HEK293 (cell line): ENCODE measurements around the gene GLG1.
A peak's percentile ranks its signal among the peaks of the same experiment; 100 is the strongest.

Experiments used
- CTCF ChIP-seq: fragments of 450-650 bp; formaldehyde crosslinking; IDR thresholded peaks from 2 replicates; pipeline ENCODE4 v1.5.1; 2016; ENCODE audit warnings: missing biosample characterization, missing genetic modification characterization
- GLI4 ChIP-seq: fragments of 450-650 bp; formaldehyde crosslinking; IDR thresholded peaks from 2 replicates; pipeline ENCODE4 v1.5.1; 2016; ENCODE audit warnings: missing biosample characterization, missing genetic modification characterization
- GLIS2 ChIP-seq: fragments of 450-650 bp; formaldehyde crosslinking; IDR thresholded peaks from 2 replicates; pipeline ENCODE4 v1.5.1; 2016; ENCODE audit warnings: missing biosample characterization, missing genetic modification characterization
- MZF1 ChIP-seq: fragments of 450-650 bp; formaldehyde crosslinking; IDR thresholded peaks from 2 replicates; pipeline ENCODE4 v1.5.1; 2017; ENCODE audit warnings: missing biosample characterization, missing genetic modification characterization, borderline replicate concordance
- PRDM2 ChIP-seq: fragments of 450-650 bp; formaldehyde crosslinking; IDR thresholded peaks from 2 replicates; pipeline ENCODE4 v1.5.1; 2016; ENCODE audit warnings: missing biosample characterization, missing genetic modification characterization, borderline replicate concordance
- SP3 ChIP-seq: fragments of 450-650 bp; formaldehyde crosslinking; IDR thresholded peaks from 2 replicates; pipeline ENCODE4 v1.5.1; 2016; ENCODE audit warnings: missing biosample characterization, missing genetic modification characterization
- ZBTB1 ChIP-seq: fragments of 450-650 bp; formaldehyde crosslinking; IDR thresholded peaks from 2 replicates; pipeline ENCODE4 v1.5.1; 2016; ENCODE audit warnings: missing biosample characterization, missing genetic modification characterization
- ZBTB6 ChIP-seq: fragments of 450-650 bp; formaldehyde crosslinking; IDR thresholded peaks from 2 replicates; pipeline ENCODE4 v1.5.1; 2017; ENCODE audit warnings: missing biosample characterization, missing genetic modification characterization
- ZFHX2 ChIP-seq: fragments of 450-650 bp; formaldehyde crosslinking; conservative IDR thresholded peaks from 2 replicates; pipeline ENCODE4 v1.5.1; 2016; ENCODE audit warnings: missing biosample characterization, missing genetic modification characterization
- ZFP3 ChIP-seq: fragments of 450-650 bp; formaldehyde crosslinking; IDR thresholded peaks from 2 replicates; pipeline ENCODE4 v1.5.1; 2016; ENCODE audit warnings: low read depth, missing biosample characterization, missing genetic modification characterization
- ZFP41 ChIP-seq: fragments of 450-650 bp; formaldehyde crosslinking; IDR thresholded peaks from 2 replicates; pipeline ENCODE4 v1.5.1; 2016; ENCODE audit warnings: missing biosample characterization, missing genetic modification characterization, borderline replicate concordance
- ZNF10 ChIP-seq: fragments of 450-650 bp; formaldehyde crosslinking; IDR thresholded peaks from 2 replicates; pipeline ENCODE4 v1.5.1; 2017; ENCODE audit warnings: missing biosample characterization, missing genetic modification characterization
- ZNF132 ChIP-seq: fragments of 450-650 bp; formaldehyde crosslinking; IDR thresholded peaks from 2 replicates; pipeline ENCODE4 v1.5.1; 2017; ENCODE audit warnings: missing biosample characterization, missing genetic modification characterization, borderline replicate concordance
- ZNF175 ChIP-seq: fragments of 450-650 bp; formaldehyde crosslinking; IDR thresholded peaks from 2 replicates; pipeline ENCODE4 v1.5.1; 2016; ENCODE audit warnings: missing biosample characterization, missing genetic modification characterization
- ZNF2 ChIP-seq: fragments of 450-650 bp; formaldehyde crosslinking; IDR thresholded peaks from 2 replicates; pipeline ENCODE4 v1.5.1; 2016; ENCODE audit warnings: missing biosample characterization, missing genetic modification characterization
- ZNF202 ChIP-seq: fragments of 450-650 bp; formaldehyde crosslinking; IDR thresholded peaks from 2 replicates; pipeline ENCODE4 v1.5.1; 2016; ENCODE audit warnings: missing biosample characterization, missing genetic modification characterization, borderline replicate concordance
- ZNF37A ChIP-seq: fragments of 450-650 bp; IDR thresholded peaks from 2 replicates; pipeline ENCODE4 v1.5.1; 2018; ENCODE audit warnings: missing biosample characterization, missing genetic modification characterization
- ZNF548 ChIP-seq: fragments of 450-650 bp; formaldehyde crosslinking; IDR thresholded peaks from 2 replicates; pipeline ENCODE4 v1.5.1; 2016; ENCODE audit warnings: missing biosample characterization, missing genetic modification characterization
- ZNF558 ChIP-seq: fragments of 450-650 bp; formaldehyde crosslinking; IDR thresholded peaks from 2 replicates; pipeline ENCODE4 v1.5.1; 2016; ENCODE audit warnings: missing biosample characterization, missing genetic modification characterization
- ZNF596 ChIP-seq: fragments of 450-650 bp; IDR thresholded peaks from 2 replicates; pipeline ENCODE4 v1.5.0; 2018; ENCODE audit warnings: missing biosample characterization, mild to moderate bottlenecking, missing genetic modification characterization, moderate library complexity
- ZNF600 ChIP-seq: fragments of 450-650 bp; formaldehyde crosslinking; IDR thresholded peaks from 2 replicates; pipeline ENCODE4 v1.5.1; 2016; ENCODE audit warnings: missing biosample characterization, missing genetic modification characterization
- ZNF629 ChIP-seq: fragments of 450-650 bp; formaldehyde crosslinking; IDR thresholded peaks from 2 replicates; pipeline ENCODE4 v1.5.1; 2017; ENCODE audit warnings: missing biosample characterization, missing genetic modification characterization
- ZNF670 ChIP-seq: fragments of 450-650 bp; formaldehyde crosslinking; IDR thresholded peaks from 2 replicates; pipeline ENCODE4 v1.5.1; 2016; ENCODE audit warnings: missing biosample characterization, missing genetic modification characterization, low read depth
- ZXDB ChIP-seq: fragments of 450-650 bp; formaldehyde crosslinking; IDR thresholded peaks from 2 replicates; pipeline ENCODE4 v1.5.1; 2016; ENCODE audit warnings: missing biosample characterization, missing genetic modification characterization
- TF ChIP-seq, protein P1 (sequence below): fragments of 450-650 bp; formaldehyde crosslinking; IDR thresholded peaks from 2 replicates; pipeline ENCODE4 v1.5.1; 2016; ENCODE audit warnings: missing biosample characterization, missing genetic modification characterization
- TF ChIP-seq, protein P2 (sequence below): fragments of 450-650 bp; formaldehyde crosslinking; IDR thresholded peaks from 2 replicates; pipeline ENCODE4 v1.5.1; 2017; ENCODE audit warnings: missing biosample characterization, missing genetic modification characterization
- TF ChIP-seq, protein P3 (sequence below): fragments of 450-650 bp; formaldehyde crosslinking; IDR thresholded peaks from 2 replicates; pipeline ENCODE4 v1.5.1; 2016; ENCODE audit warnings: missing biosample characterization, missing genetic modification characterization

GLG1 gene

GRCh38 chr16:74606521-74607309, at the start of gene GLG1 (continued):
- TF ChIP-seq PRDM2 (tag by site-specific recombination) (peak; percentile 38; the same call in 1 of the 2 replicates), ZNF558 (tag by site-specific recombination) (no peak), ZNF37A (tag by site-specific recombination) (no peak), ZNF2 (tag by site-specific recombination) (peak; percentile 73; the same call in 1 of the 2 replicates), ZXDB (tag by site-specific recombination) (peak; percentile 73; the same call in 1 of the 2 replicates), CTCF (tag by site-specific recombination) (peak; percentile 45), ZNF629 (tag by site-specific recombination) (peak; percentile 33), ZFP41 (tag by site-specific recombination) (no peak), ZNF10 (tag by site-specific recombination) (peak; percentile 54; the same call in 1 of the 2 replicates), ZBTB6 (tag by site-specific recombination) (no peak), ZNF548 (tag by site-specific recombination) (no peak), ZNF670 (tag by site-specific recombination) (no peak), SP3 (tag by site-specific recombination) (peak; percentile 81), ZFHX2 (tag by site-specific recombination) (peak; percentile 42), ZBTB1 (tag by site-specific recombination) (no peak), GLI4 (tag by site-specific recombination) (no peak), ZNF596 (tag by site-specific recombination) (no peak; the same call in 1 of the 2 replicates), ZNF202 (tag by site-specific recombination) (no peak), ZNF132 (tag by site-specific recombination) (no peak), GLIS2 (tag by site-specific recombination) (peak; percentile 24; the same call in 1 of the 2 replicates), MZF1 (tag by site-specific recombination) (no peak), ZFP3 (tag by site-specific recombination) (no peak), ZNF175 (tag by site-specific recombination) (no peak), ZNF600 (peak; percentile 89)
- TF ChIP-seq, protein P1, sequence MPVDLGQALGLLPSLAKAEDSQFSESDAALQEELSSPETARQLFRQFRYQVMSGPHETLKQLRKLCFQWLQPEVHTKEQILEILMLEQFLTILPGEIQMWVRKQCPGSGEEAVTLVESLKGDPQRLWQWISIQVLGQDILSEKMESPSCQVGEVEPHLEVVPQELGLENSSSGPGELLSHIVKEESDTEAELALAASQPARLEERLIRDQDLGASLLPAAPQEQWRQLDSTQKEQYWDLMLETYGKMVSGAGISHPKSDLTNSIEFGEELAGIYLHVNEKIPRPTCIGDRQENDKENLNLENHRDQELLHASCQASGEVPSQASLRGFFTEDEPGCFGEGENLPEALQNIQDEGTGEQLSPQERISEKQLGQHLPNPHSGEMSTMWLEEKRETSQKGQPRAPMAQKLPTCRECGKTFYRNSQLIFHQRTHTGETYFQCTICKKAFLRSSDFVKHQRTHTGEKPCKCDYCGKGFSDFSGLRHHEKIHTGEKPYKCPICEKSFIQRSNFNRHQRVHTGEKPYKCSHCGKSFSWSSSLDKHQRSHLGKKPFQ (tag by site-specific recombination) = no peak
- TF ChIP-seq, protein P2, sequence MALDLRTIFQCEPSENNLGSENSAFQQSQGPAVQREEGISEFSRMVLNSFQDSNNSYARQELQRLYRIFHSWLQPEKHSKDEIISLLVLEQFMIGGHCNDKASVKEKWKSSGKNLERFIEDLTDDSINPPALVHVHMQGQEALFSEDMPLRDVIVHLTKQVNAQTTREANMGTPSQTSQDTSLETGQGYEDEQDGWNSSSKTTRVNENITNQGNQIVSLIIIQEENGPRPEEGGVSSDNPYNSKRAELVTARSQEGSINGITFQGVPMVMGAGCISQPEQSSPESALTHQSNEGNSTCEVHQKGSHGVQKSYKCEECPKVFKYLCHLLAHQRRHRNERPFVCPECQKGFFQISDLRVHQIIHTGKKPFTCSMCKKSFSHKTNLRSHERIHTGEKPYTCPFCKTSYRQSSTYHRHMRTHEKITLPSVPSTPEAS (tag by site-specific recombination) = no peak
- TF ChIP-seq, protein P3, sequence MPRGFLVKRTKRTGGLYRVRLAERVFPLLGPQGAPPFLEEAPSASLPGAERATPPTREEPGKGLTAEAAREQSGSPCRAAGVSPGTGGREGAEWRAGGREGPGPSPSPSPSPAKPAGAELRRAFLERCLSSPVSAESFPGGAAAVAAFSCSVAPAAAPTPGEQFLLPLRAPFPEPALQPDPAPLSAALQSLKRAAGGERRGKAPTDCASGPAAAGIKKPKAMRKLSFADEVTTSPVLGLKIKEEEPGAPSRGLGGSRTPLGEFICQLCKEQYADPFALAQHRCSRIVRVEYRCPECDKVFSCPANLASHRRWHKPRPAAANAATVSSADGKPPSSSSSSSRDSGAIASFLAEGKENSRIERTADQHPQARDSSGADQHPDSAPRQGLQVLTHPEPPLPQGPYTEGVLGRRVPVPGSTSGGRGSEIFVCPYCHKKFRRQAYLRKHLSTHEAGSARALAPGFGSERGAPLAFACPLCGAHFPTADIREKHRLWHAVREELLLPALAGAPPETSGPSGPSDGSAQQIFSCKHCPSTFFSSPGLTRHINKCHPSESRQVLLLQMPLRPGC = no peak
